ENCODE measurements around the gene XPA. TPM values are rescaled to one million over a fixed set of nuclear protein-coding genes. Genes with fewer than 3 reads are reported as not detected.

XPA gene
- total and polyA plus RNA-seq, 2 of the 8 experiments (the other 6 are each of a cell fraction or from before 2014, with no cell fraction given) = 0.24 to 2.6 TPM

DNA sequence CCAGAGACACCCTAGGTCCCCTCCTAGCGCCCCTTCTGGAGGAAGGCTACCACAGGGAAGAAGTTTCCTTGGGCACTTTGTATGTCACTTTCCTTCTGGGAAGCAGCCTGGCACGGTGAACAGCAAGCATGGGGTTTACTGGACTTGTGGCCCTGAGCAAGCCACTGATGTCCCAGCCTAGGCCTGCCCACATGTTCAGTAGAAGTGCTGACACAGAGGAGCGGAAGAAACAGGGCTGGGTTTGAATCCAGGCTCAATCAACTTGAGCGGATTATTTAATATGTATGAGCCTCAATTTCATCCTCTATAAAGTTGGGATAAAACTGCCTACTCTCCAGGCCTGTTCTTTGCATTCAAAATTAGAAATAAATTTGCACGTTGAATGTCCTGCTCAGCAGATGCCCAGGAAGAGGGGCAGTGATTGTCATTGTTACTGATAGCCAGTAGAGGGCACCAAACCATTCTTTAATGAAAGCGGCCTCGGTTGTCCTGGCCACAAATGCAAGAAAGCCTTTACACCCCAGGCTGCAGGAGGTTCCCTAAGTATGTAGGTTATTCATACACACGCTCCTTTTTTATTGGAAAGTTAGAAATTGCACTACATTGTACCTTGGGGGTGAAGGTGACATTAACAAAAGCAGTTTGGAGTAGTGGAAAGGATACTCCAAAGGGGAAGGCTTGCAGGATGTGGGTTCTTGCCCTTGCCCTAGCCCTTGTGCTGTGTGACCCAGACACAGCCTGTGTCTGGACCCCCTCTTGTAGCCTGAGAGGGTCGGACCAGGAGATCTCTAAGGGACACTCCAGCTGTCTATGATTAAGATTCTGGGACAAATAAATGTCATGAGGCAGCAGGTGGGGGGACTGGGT is 13.4 kb upstream of the XPA start:
- no peak overlapping the region for H3K27ac ChIP-seq (ENCODE audit: low read depth, low read length)
- no peak overlapping the region for H2BK15ac ChIP-seq (ENCODE audit: low read length)
- H2AK5ac ChIP-seq (ENCODE audit: low read depth, low read length) = no peak overlapping the region
- POLR2A ChIA-PET (ENCODE audit: partially characterized antibody) = no interaction called here
- H3K56ac ChIP-seq (replicated peaks; ENCODE audit: insufficient read length, low read depth, low read length) = no peak overlapping the region
- no peak overlapping the region for H3K23ac ChIP-seq (ENCODE audit: insufficient read length)
- FAIRE-seq (peak; percentile 87), DNase-seq (ENCODE audit: low read depth in 1 of 2, low spot score in 2 of 2) (peak in 1 of 2 experiments; percentile 58)
- H3K9ac ChIP-seq (replicated peaks in 1 of 4; ENCODE audit: extremely low read depth in 1 of 4, low read depth in 3 of 4, low read length in 3 of 4) = no peak overlapping the region
- 0 out of 2 replicates have a peak overlapping the region, but pooled peaks have one; percentile 32 for H2BK12ac ChIP-seq (ENCODE audit: low read depth, low read length)
- H3K18ac ChIP-seq (ENCODE audit: extremely low read depth, low read length) = no peak overlapping the region
- no peaks in the 10 kb centered on the region for H3K79me2 ChIP-seq (ENCODE audit: control insufficient read depth in 1 of 2, insufficient read depth in 2 of 2, low read length in 2 of 2)
- H3K14ac ChIP-seq (ENCODE audit: insufficient read length) = no peak overlapping the region
- H3K4ac ChIP-seq (replicated peaks; ENCODE audit: insufficient read length, low read depth, low read length) = no peak overlapping the region
- no peaks in the 10 kb centered on the region for H3K9me3 ChIP-seq (ENCODE audit: insufficient read depth in 2 of 2, low read depth in 1 of 2, low read length in 1 of 2)
- peak overlapping the region; percentile 62 to 63 for H3K4me2 ChIP-seq (ENCODE audit: insufficient read depth in 1 of 2, low read depth in 2 of 2, low read length in 2 of 2)
- WGBS, 2 experiments (ENCODE audit: extremely low coverage in 1 of 2, insufficient coverage in 1 of 2, insufficient read length in 1 of 2, insufficient replicate concordance in 2 of 2, low coverage in 1 of 2, low lambda C conversion rate in 2 of 2, missing lambda C conversion rate in 1 of 2) = 28% methylated on average over 9 of the region's 9 CpGs; no CpG with 5 or more reads in 1 of the 2 experiments
- no peak overlapping the region for H2AFZ ChIP-seq (ENCODE audit: low read length)
- no peaks in the 10 kb centered on the region for H3K79me1 ChIP-seq (ENCODE audit: low read depth, low read length)
- H3K4me1 ChIP-seq (replicated peaks in 1 of 4; ENCODE audit: control insufficient read depth in 3 of 4, insufficient read depth in 4 of 4, low read length in 3 of 4) = peaks cover 0 to 9% (median 1%) of the 10 kb centered on the region in 4 experiments; a peak in 3 of 7 replicates
- H4K8ac ChIP-seq (ENCODE audit: extremely low read depth, insufficient read depth, low read length) = no peak overlapping the region
- H4K91ac ChIP-seq (replicated peaks; ENCODE audit: insufficient read length, low read length) = no peak overlapping the region
- 0 out of 7 replicates have a peak, but pooled peaks cover 0 to 1% (median 0%) of the 10 kb centered on the region in 4 experiments for H3K27me3 ChIP-seq (replicated peaks in 1 of 4; ENCODE audit: control insufficient read depth in 3 of 4, extremely low read depth in 1 of 4, insufficient read depth in 3 of 4, low read length in 3 of 4)
- no peak overlapping the region for H2BK20ac ChIP-seq (ENCODE audit: low read length)
- H2BK120ac ChIP-seq (replicated peaks; ENCODE audit: low read depth, low read length) = no peak overlapping the region
- H4K20me1 ChIP-seq (replicated peaks in 1 of 2; ENCODE audit: control insufficient read depth in 1 of 2, insufficient read depth in 2 of 2, low read length in 2 of 2) = peaks cover 0 to 2% of the 10 kb centered on the region in 2 experiments
- no peak overlapping the region for H4K5ac ChIP-seq (ENCODE audit: insufficient read length, low read depth, low read length)
- H2BK5ac ChIP-seq (ENCODE audit: low read depth, low read length) = no peak overlapping the region
- no peaks in the 10 kb centered on the region for H3K23me2 ChIP-seq (ENCODE audit: low read depth, low read length)
- H3K36me3 ChIP-seq (ENCODE audit: control insufficient read depth in 2 of 4, insufficient read depth in 4 of 4, low read length in 3 of 4) = no peaks in the 10 kb centered on the region
- H3K4me3 ChIP-seq (ENCODE audit: extremely low read depth in 1 of 4, insufficient read depth in 2 of 4, low read depth in 3 of 4, low read length in 4 of 4) = peak overlapping the region in 2 of 4 experiments; percentile 17 to 33; a peak in 1 of 8 replicates
- CTCF ChIA-PET (ENCODE audit: partially characterized antibody) = interaction anchor here (1.0 to 3.3 kb wide), 4 partner anchors 30 to 191 kb away, joined by 5 to 14 read pairs (median 6); no protein-coding TSS in a partner anchor
- no peak for TF ChIP-seq NRF1 (IDR thresholded peaks at IDR 0.05; ENCODE audit: low read depth, low read length)
- TF ChIP-seq POU5F1 (IDR thresholded peaks at IDR 0.05; ENCODE audit: low read depth, low read length) = no peak
- TF ChIP-seq RAD21 (IDR thresholded peaks at IDR 0.05 in 1 of 2, conservative IDR thresholded peaks at IDR 0.05 in 1 of 2; ENCODE audit: low read depth in 2 of 2, low read length in 2 of 2) = peak; percentile 88 to 93
- TF ChIP-seq YY1 (IDR thresholded peaks at IDR 0.05; ENCODE audit: low read depth, low read length) = peak; percentile 40; the same call in 1 of the 2 replicates
- no peak for TF ChIP-seq EGR1 (IDR thresholded peaks at IDR 0.05; ENCODE audit: borderline replicate concordance, low read depth, low read length)
- TF ChIP-seq RFX5 (IDR thresholded peaks at IDR 0.05; ENCODE audit: borderline replicate concordance, low read depth, low read length) = no peak
- TF ChIP-seq CHD1 (IDR thresholded peaks at IDR 0.05; ENCODE audit: low read depth, low read length) = no peak
- TF ChIP-seq SP4 (IDR thresholded peaks at IDR 0.05; ENCODE audit: low read length) = peak; percentile 25; the same call in 1 of the 2 replicates
- 0 out of 2 replicates have a peak, but pooled peaks have one; percentile 10 for TF ChIP-seq CREB1 (IDR thresholded peaks at IDR 0.05)
- TF ChIP-seq POLR2AphosphoS5 (IDR thresholded peaks at IDR 0.05; ENCODE audit: low read depth, low read length) = no peak
- TF ChIP-seq HDAC2 (IDR thresholded peaks at IDR 0.05; ENCODE audit: borderline replicate concordance in 1 of 2, low read depth in 2 of 2, low read length in 2 of 2) = no peak
- no peak for TF ChIP-seq CBX8 (IDR thresholded peaks at IDR 0.05; ENCODE audit: borderline replicate concordance, low read depth, low read length)
